GM12878 (cell line): Measurements from ENCODE around the gene GRIK5. TPM values are rescaled to one million over a fixed set of nuclear protein-coding genes. Genes with fewer than 3 reads are reported as not detected.
A peak's percentile ranks its signal among the peaks of the same experiment; 100 is the strongest.

Source experiments
- ATAC-seq: fragments of 200-7000 bp; cut with Tn5 transposase; 3 replicates; pipeline ENCODE4 v1.9.1; 2020; ENCODE audit warnings: mild to moderate bottlenecking, moderate library complexity
- BruUV-seq: library from RNA; stranded (reverse); fragments of 400-500 nt; replicated peaks from 2 replicates; lab custom pipeline; 2021; lab: Mats Ljungman, UMichigan
- CTCF ChIA-PET: fragments of 300-600 bp; sonication (Branson Sonifier 250); formaldehyde crosslinking; extraction: SDS; loops from one replicate; lab custom pipeline; 2021; ENCODE audit warnings: inconsistent platforms; lab: Yijun Ruan, JAX
- POLR2A ChIA-PET: fragments of 350-600 bp; formaldehyde crosslinking; extraction: SDS; loops from one replicate; lab custom pipeline; 2021; ENCODE audit warnings: inconsistent platforms; lab: Charles Lee
- RAD21 ChIA-PET: fragments of 300-600 bp; sonication (Branson Sonifier 250); formaldehyde crosslinking; loops from one replicate; lab custom pipeline; 2023; ENCODE audit warnings: antibody characterized with exemption; ENCODE audit not compliant: unreplicated experiment; lab: Charles Lee
- SMC1A ChIA-PET: fragments of 300-600 bp; sonication (Branson Sonifier 250); formaldehyde crosslinking; loops from one replicate; lab custom pipeline; 2023; ENCODE audit not compliant: unreplicated experiment, uncharacterized antibody; lab: Charles Lee
- DNase-seq: peaks from one replicate; pipeline ENCODE4 v3.0.0-alpha.2; 2011; ENCODE audit warnings: low read depth, low spot score
- FAIRE-seq: peaks from 3 replicates; lab custom pipeline; 2011; peaks lifted over from hg19 to GRCh38; lab: Jason Lieb, UNC
- H2AFZ ChIP-seq: 2 replicates; pipeline ENCODE4 v1.6.0; 2011; ENCODE audit warnings: low read depth, low read length, control low read depth; ENCODE audit not compliant: control insufficient read depth
- H3K27ac ChIP-seq: 2 replicates; pipeline ENCODE4 v1.5.1; 2011; ENCODE audit warnings: control low read depth; ENCODE audit not compliant: control insufficient read depth, insufficient read depth
- H3K27me3 ChIP-seq, 2 experiments: replicated peaks in 1 of 2; 2 replicates each; pipeline versions ENCODE4 v1.6.0 to v1.6.1; 2011; ENCODE audit warnings: low read length in 1 of 2; ENCODE audit not compliant: control insufficient read depth in 2 of 2, insufficient read depth in 2 of 2
- H3K36me3 ChIP-seq, 2 experiments: 2 replicates each; pipeline ENCODE4 v1.5.1; 2011; ENCODE audit warnings: low read length in 1 of 2; ENCODE audit not compliant: control insufficient read depth in 2 of 2, insufficient read depth in 2 of 2
- H3K4me1 ChIP-seq: 2 replicates; pipeline ENCODE4 v1.6.1; 2011; ENCODE audit warnings: mild to moderate bottlenecking, low read length, moderate library complexity, mixed read lengths; ENCODE audit not compliant: control insufficient read depth, insufficient read depth
- H3K4me2 ChIP-seq: 2 replicates; pipeline ENCODE4 v1.6.0; 2011; ENCODE audit warnings: control low read depth; ENCODE audit not compliant: control insufficient read depth, insufficient read depth
- H3K4me3 ChIP-seq: fragments of 200-600 bp; sonication (generic); 2 replicates; pipeline ENCODE4 v1.5.1; 2016
- H3K79me2 ChIP-seq: 2 replicates; pipeline ENCODE4 v1.6.0; 2011; ENCODE audit warnings: low read length; ENCODE audit not compliant: control insufficient read depth, insufficient read depth
- H3K9ac ChIP-seq: 2 replicates; pipeline ENCODE4 v1.8.0; 2011; ENCODE audit warnings: low read length, control low read depth, mixed read lengths; ENCODE audit not compliant: control insufficient read depth, insufficient read depth
- H3K9me3 ChIP-seq: replicated peaks from 3 replicates; pipeline ENCODE4 v1.5.1; 2011; ENCODE audit warnings: mild to moderate bottlenecking, low read length; ENCODE audit not compliant: control insufficient read depth, insufficient read depth
- H4K20me1 ChIP-seq: 2 replicates; pipeline ENCODE4 v1.6.0; 2011; ENCODE audit not compliant: control insufficient read depth, insufficient read depth
- CEBPB ChIP-seq, 2 experiments: fragments of 150-350 bp in 1 of 2; IDR thresholded peaks; 2 replicates each; pipeline ENCODE4 v1.6.1; 2012 to 2014; ENCODE audit warnings: low read depth in 2 of 2, low read length in 2 of 2, borderline replicate concordance in 1 of 2, inconsistent platforms in 1 of 2
- CREM ChIP-seq: IDR thresholded peaks from 2 replicates; pipeline ENCODE4 v1.6.1; 2014; ENCODE audit warnings: antibody characterized with exemption, low read depth
- DPF2 ChIP-seq: fragments of 450-650 bp; IDR thresholded peaks from 2 replicates; pipeline ENCODE4 v1.6.1; 2017; ENCODE audit warnings: mild to moderate bottlenecking
- HCFC1 ChIP-seq: fragments of 150-350 bp; IDR thresholded peaks from 2 replicates; pipeline ENCODE4 v1.6.1; 2014; ENCODE audit warnings: low read length
- HDGF ChIP-seq: fragments of 450-650 bp; IDR thresholded peaks from 2 replicates; pipeline ENCODE4 v1.6.1; 2016; ENCODE audit warnings: antibody characterized with exemption
- JUNB ChIP-seq: IDR thresholded peaks from 2 replicates; pipeline ENCODE4 v1.6.1; 2016; ENCODE audit warnings: antibody characterized with exemption, mild to moderate bottlenecking
- JUND ChIP-seq: IDR thresholded peaks from 2 replicates; pipeline ENCODE4 v1.6.1; 2012; ENCODE audit warnings: low read depth, mild to moderate bottlenecking, low read length, improper control_type of control experiment, moderate library complexity
- NFIC ChIP-seq: IDR thresholded peaks from 2 replicates; pipeline ENCODE4 v1.6.1; 2012; ENCODE audit warnings: low read depth, mild to moderate bottlenecking, inconsistent platforms, low read length, moderate library complexity
- POLR2A ChIP-seq: IDR thresholded peaks from 2 replicates; pipeline ENCODE4 v1.6.1; 2011; ENCODE audit warnings: low read depth, mild to moderate bottlenecking, low read length
- POLR2AphosphoS2 ChIP-seq: IDR thresholded peaks from 2 replicates; pipeline ENCODE4 v1.6.1; 2011; ENCODE audit warnings: low read depth, mild to moderate bottlenecking, low read length, improper control_type of control experiment, moderate library complexity
- RAD21 ChIP-seq: IDR thresholded peaks from 2 replicates; pipeline ENCODE4 v1.6.1; 2011; ENCODE audit warnings: mild to moderate bottlenecking, low read depth, low read length, moderate library complexity; ENCODE audit not compliant: insufficient read depth
- RAD51 ChIP-seq: fragments of 450-650 bp; IDR thresholded peaks from 2 replicates; pipeline ENCODE4 v1.6.1; 2016; ENCODE audit warnings: moderate library complexity, mild to moderate bottlenecking, inconsistent platforms
- SMAD5 ChIP-seq: IDR thresholded peaks from 2 replicates; pipeline ENCODE4 v1.6.1; 2016; ENCODE audit warnings: antibody characterized with exemption, low read depth
- SMARCA5 ChIP-seq: fragments of 450-650 bp; IDR thresholded peaks from 2 replicates; pipeline ENCODE4 v1.6.1; 2017; ENCODE audit warnings: mild to moderate bottlenecking
- STAT1 ChIP-seq: fragments of 450-650 bp; conservative IDR thresholded peaks from 2 replicates; pipeline ENCODE4 v1.6.1; 2014; ENCODE audit warnings: antibody characterized with exemption, mild to moderate bottlenecking
- ZSCAN29 ChIP-seq: fragments of 450-650 bp; IDR thresholded peaks from 2 replicates; pipeline ENCODE4 v1.6.1; 2017; ENCODE audit warnings: mild to moderate bottlenecking, moderate library complexity
- WGBS: methylation state at CpG from one replicate; pipeline ENCODE4 v1.1.6; 2016; ENCODE audit warnings: low lambda C conversion rate; ENCODE audit not compliant: insufficient replicate concordance, insufficient coverage; ENCODE audit errors: missing lambda C conversion rate; 5-methylcytosine and 5-hydroxymethylcytosine counted together
- in situ Hi-C: fragments of 300-500 bp; cut with MboI; formaldehyde crosslinking; loops from 9 replicates; pipeline ENCODE4 v1.14.3; 2018; ENCODE audit warnings: mixed read lengths
- intact Hi-C: fragments of 100-400 bp; cut with micrococcal nuclease; formaldehyde crosslinking; loops from one replicate; pipeline ENCODE4 v1.14.2; 2022; ENCODE audit not compliant: unreplicated experiment
- polyA plus RNA-seq, 11 experiments: library from polyadenylated mRNA; depleted of rRNA in 4 of 11; unstranded in 6 of 11; stranded (reverse) in 5 of 11; fragments of >200 nt; fragmentation: Nextera tagmentation in 4 of 11; fragmentation: Illumina TruSeq in 1 of 11; extraction: Ambion mirVana in 4 of 11; extraction: Trizol in 1 of 11; gene quantifications; 1 replicate in 1 of 11; 2 replicates in 10 of 11; pipeline versions ENCODE4 v1.2.1 to v1.2.3, GENCODE V29; 2011 to 2016; ENCODE audit warnings: inconsistent platforms in 2 of 11, missing spikeins in 2 of 11, low read depth in 1 of 11
- total RNA-seq, 4 experiments: library from RNA; depleted of rRNA in 3 of 4; stranded (reverse); fragments of >200 nt in 3 of 4; fragmentation: Illumina TruSeq in 1 of 4; extraction: Trizol in 1 of 4; gene quantifications; 2 replicates each; pipeline versions ENCODE4 v1.2.1 to v1.2.3, GENCODE V29; 2013 to 2021
- TF ChIP-seq, protein P1 (sequence below): IDR thresholded peaks from 2 replicates; pipeline ENCODE4 v1.6.1; 2011; ENCODE audit warnings: low read depth, mild to moderate bottlenecking, low read length, moderate library complexity, borderline replicate concordance; ENCODE audit errors: extremely low read depth
- TF ChIP-seq, protein P2 (sequence below): fragments of 450-650 bp; IDR thresholded peaks from 2 replicates; pipeline ENCODE4 v1.6.1; 2018; ENCODE audit warnings: mild to moderate bottlenecking, low read depth, moderate library complexity; ENCODE audit not compliant: partially characterized antibody
- TF ChIP-seq, protein P3 (sequence below): fragments of 450-650 bp; IDR thresholded peaks from 2 replicates; pipeline ENCODE4 v1.6.1; 2018; ENCODE audit warnings: borderline replicate concordance, mild to moderate bottlenecking; ENCODE audit not compliant: partially characterized antibody

Gene GRIK5
- total and polyA plus RNA-seq, 10 of the 15 experiments (the other 5 are each of a cell fraction or from before 2014, with no cell fraction given), result 0.03 to 0.23 (median 0.07) TPM; not detected in 3

DNA sequence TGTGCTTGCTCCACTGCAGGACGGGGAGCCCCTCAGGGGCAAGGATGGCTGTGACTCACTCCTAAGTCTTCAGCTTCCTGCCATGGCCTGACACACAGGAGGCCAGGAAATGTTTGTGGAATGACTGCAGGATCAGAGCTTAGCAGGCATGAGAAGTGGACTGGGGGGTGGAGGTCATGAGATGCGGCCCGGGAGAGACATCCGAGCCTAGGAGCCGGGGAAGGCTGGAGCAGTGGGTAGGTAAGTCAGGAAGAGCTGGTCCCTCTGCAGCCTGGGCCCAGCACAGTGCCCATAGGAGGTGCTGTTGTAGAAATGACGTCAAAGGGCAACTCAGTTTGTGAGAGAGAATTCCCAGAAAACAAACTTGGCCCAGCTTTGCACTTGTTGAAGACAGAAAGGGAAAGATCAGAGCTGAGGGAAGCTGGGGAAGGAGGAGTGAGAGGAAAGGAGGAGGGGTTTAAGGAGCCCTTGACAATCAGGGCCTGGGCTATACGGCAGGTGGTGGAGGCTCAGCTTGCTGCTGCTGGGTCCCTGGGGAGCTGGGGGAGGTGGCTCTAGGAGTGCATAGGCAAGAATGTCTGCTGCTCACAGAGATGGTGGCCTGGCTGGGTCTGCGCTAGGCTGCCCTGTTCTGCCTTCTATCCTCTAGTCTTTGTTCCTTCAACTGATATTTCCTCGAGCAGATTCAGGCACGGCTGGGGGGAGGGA is 43.8 kb upstream of the GRIK5 start:
- no TSS peak for BruUV-seq
- in situ Hi-C loops, result no loop called here
- Histone ChIP-seq H3K79me2 (no peaks in the 10 kb centered on the region; the same call in 1 of the 2 replicates), H3K4me3 (0 out of 2 replicates have a peak overlapping the region, but pooled peaks have one; percentile 2), H4K20me1 (no peaks in the 10 kb centered on the region), H3K27me3 (no peaks in the 10 kb centered on the region), H3K9ac (peak overlapping the region; percentile 50), H2AFZ (peak overlapping the region; percentile 35; the same call in 1 of the 2 replicates), H3K27ac (peak overlapping the region; percentile 88), H3K36me3 (peaks cover 16 to 36% of the 10 kb centered on the region in 2 experiments), H3K4me2 (peak overlapping the region; percentile 89), H3K9me3 (no peaks in the 10 kb centered on the region), H3K4me1 (peaks cover 53% of the 10 kb centered on the region)
- SMC1A ChIA-PET, result interaction anchor here (0.8 to 10.2 kb wide), 13 partner anchors 12 to 310 kb away, joined by 3 to 223 read pairs (median 3); partner anchors contain the start of gene POU2F2
- peak; percentile 38 for FAIRE-seq
- POLR2A ChIA-PET, result interaction anchor here (0.5 to 5.1 kb wide), 9 partner anchors 10 to 169 kb away, joined by 3 to 75 read pairs (median 4); partner anchors contain the start of genes GSK3A, POU2F2 and ZNF574
- ATAC-seq, result peak; percentile 90
- RAD21 ChIA-PET, result interaction anchor here (1.0 to 6.5 kb wide), 9 partner anchors 10 to 310 kb away, joined by 3 to 92 read pairs (median 8); partner anchors contain the start of gene POU2F2
- intact Hi-C loops, result no loop called here
- CTCF ChIA-PET, result interaction anchor here (0.5 to 10.9 kb wide), 23 partner anchors 9 to 325 kb away, joined by 3 to 197 read pairs (median 5); partner anchors contain the start of gene POU2F2
- WGBS, result 10% methylated on average over 10 of the region's 10 CpGs
- peak; percentile 40 for DNase-seq
- no peak for TF ChIP-seq CEBPB (IDR thresholded peaks at IDR 0.05; ENCODE audit: borderline replicate concordance in 1 of 2, low read depth in 2 of 2, low read length in 2 of 2)
- TF ChIP-seq, protein P1, sequence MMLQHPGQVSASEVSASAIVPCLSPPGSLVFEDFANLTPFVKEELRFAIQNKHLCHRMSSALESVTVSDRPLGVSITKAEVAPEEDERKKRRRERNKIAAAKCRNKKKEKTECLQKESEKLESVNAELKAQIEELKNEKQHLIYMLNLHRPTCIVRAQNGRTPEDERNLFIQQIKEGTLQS, result no peak
- peak; percentile 82 for TF ChIP-seq HDGF
- no peak for TF ChIP-seq RAD21
- TF ChIP-seq ZSCAN29, result no peak
- peak; percentile 64 for TF ChIP-seq CREM
- no peak for TF ChIP-seq POLR2AphosphoS2
- peak; percentile 61; the same call in 1 of the 2 replicates for TF ChIP-seq DPF2
- TF ChIP-seq, protein P2, sequence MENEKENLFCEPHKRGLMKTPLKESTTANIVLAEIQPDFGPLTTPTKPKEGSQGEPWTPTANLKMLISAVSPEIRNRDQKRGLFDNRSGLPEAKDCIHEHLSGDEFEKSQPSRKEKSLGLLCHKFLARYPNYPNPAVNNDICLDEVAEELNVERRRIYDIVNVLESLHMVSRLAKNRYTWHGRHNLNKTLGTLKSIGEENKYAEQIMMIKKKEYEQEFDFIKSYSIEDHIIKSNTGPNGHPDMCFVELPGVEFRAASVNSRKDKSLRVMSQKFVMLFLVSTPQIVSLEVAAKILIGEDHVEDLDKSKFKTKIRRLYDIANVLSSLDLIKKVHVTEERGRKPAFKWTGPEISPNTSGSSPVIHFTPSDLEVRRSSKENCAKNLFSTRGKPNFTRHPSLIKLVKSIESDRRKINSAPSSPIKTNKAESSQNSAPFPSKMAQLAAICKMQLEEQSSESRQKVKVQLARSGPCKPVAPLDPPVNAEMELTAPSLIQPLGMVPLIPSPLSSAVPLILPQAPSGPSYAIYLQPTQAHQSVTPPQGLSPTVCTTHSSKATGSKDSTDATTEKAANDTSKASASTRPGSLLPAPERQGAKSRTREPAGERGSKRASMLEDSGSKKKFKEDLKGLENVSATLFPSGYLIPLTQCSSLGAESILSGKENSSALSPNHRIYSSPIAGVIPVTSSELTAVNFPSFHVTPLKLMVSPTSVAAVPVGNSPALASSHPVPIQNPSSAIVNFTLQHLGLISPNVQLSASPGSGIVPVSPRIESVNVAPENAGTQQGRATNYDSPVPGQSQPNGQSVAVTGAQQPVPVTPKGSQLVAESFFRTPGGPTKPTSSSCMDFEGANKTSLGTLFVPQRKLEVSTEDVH, result no peak
- TF ChIP-seq STAT1, result no peak
- TF ChIP-seq RAD51, result no peak
- TF ChIP-seq, protein P3, sequence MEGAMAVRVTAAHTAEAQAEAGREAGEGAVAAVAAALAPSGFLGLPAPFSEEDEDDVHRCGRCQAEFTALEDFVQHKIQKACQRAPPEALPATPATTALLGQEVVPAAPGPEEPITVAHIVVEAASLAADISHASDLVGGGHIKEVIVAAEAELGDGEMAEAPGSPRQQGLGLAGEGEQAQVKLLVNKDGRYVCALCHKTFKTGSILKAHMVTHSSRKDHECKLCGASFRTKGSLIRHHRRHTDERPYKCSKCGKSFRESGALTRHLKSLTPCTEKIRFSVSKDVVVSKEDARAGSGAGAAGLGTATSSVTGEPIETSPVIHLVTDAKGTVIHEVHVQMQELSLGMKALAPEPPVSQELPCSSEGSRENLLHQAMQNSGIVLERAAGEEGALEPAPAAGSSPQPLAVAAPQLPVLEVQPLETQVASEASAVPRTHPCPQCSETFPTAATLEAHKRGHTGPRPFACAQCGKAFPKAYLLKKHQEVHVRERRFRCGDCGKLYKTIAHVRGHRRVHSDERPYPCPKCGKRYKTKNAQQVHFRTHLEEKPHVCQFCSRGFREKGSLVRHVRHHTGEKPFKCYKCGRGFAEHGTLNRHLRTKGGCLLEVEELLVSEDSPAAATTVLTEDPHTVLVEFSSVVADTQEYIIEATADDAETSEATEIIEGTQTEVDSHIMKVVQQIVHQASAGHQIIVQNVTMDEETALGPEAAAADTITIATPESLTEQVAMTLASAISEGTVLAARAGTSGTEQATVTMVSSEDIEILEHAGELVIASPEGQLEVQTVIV, result no peak
- TF ChIP-seq SMARCA5, result 0 out of 2 replicates have a peak, but pooled peaks have one; percentile 25
- 0 out of 2 replicates have a peak, but pooled peaks have one; percentile 9 for TF ChIP-seq NFIC
- TF ChIP-seq JUNB, result no peak
- 0 out of 2 replicates have a peak, but pooled peaks have one; percentile 21 for TF ChIP-seq POLR2A
- TF ChIP-seq JUND, result no peak
- TF ChIP-seq SMAD5, result no peak
- 0 out of 2 replicates have a peak, but pooled peaks have one; percentile 11 for TF ChIP-seq HCFC1
